GM12801 (cell line): Measurements from ENCODE around the gene TET2.

ENCODE experiments used
- TF ChIP-seq, protein P1 (sequence below): IDR thresholded peaks from one replicate; pipeline ENCODE4 v1.5.1; 2011; ENCODE audit warnings: control low read depth; ENCODE audit not compliant: insufficient read length; ENCODE audit errors: extremely low read depth

TET2 gene

DNA sequence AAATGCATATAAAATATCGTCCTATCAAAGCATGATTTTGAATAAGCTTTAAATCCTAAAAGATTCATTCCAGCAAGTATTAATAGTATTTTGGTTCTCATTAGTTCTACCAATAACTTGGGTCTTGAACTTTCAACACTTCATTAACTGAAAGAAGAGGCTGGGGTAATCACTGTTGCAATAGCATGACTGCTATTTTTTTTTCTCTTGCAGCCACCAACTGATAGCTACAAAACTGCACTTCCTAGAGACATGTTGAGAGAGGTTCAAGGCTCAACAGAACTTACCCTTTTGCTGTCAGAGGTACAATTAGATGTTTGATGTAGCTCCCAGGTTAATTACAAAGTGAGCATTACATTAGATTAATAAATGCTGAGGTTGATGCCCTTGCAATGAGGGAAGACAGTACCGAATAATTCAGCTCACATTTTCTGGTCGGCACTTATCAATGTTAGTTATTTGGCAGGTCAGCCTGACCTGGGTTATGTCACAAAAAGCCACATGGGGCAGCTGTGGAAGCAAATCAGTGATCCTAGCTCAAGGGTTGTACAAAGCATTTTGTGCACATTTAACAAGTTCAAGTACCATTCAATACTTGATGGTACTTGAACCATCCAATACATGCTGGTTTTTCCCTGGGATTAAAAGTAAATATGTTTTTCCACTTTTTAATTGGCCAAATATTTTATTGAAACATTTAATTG is 29.9 kb upstream of the TET2 start:
- TF ChIP-seq, protein P1, sequence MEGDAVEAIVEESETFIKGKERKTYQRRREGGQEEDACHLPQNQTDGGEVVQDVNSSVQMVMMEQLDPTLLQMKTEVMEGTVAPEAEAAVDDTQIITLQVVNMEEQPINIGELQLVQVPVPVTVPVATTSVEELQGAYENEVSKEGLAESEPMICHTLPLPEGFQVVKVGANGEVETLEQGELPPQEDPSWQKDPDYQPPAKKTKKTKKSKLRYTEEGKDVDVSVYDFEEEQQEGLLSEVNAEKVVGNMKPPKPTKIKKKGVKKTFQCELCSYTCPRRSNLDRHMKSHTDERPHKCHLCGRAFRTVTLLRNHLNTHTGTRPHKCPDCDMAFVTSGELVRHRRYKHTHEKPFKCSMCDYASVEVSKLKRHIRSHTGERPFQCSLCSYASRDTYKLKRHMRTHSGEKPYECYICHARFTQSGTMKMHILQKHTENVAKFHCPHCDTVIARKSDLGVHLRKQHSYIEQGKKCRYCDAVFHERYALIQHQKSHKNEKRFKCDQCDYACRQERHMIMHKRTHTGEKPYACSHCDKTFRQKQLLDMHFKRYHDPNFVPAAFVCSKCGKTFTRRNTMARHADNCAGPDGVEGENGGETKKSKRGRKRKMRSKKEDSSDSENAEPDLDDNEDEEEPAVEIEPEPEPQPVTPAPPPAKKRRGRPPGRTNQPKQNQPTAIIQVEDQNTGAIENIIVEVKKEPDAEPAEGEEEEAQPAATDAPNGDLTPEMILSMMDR: no peak

DNA sequence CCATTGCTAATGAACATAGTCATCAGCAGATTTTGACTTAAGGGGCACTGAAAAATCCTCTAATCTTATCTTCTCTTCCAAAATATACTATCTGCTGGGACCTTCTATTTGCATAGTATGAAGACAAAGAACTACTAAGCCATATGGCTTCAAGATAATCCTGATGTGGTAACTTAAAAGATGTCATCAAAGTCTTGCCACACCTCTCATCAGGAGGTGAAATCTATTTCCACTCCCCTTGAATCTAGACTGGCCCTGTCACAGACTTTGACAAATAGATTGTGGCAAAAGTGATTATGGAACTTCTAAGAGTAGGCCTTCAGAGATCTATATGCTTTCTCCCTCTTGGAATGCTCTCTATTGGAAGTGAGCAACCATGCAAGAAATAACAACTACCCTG is 27.3 kb upstream of the TET2 start:
- TF ChIP-seq, protein P1: no peak

DNA sequence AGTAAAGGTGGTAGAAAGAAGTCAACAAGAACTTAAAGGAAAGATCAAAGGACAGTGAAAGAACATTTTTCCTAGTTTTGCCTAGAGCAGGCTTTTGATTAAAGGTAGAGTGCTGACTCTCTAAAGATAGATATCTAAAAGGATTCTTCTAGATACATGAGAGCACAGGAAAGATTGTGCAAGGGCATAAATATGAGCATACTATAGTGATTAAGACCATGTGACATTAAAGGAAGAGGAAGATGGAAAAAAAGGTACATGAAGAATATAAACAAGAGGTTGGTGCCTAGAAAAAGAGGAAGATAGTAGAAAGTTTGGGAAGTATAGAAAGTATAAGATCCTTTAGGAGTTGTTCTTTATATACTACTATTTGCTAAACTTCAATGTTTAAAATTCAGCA is 26.1 kb upstream of the TET2 start:
- TF ChIP-seq, protein P1: no peak

DNA sequence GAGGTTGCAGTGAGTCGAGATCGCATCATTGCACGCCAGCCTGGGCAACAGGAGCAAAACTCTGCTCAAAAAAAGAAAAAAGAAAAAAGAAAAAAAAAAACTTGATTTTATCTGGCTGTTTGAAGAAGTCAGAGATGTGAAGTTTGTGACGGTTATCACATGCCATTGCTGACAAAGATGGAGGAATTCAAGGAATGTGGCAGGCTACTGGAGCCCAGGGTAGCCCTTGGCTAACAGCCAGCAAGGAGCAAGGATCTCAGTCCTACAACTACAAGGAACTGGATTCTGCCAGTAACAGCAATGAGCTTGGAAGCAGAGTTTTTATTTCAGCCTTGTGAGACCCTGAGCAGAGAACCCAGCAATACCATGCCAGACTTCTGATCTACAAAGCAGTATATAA is 24.3 kb upstream of the TET2 start:
- TF ChIP-seq, protein P1: no peak

DNA sequence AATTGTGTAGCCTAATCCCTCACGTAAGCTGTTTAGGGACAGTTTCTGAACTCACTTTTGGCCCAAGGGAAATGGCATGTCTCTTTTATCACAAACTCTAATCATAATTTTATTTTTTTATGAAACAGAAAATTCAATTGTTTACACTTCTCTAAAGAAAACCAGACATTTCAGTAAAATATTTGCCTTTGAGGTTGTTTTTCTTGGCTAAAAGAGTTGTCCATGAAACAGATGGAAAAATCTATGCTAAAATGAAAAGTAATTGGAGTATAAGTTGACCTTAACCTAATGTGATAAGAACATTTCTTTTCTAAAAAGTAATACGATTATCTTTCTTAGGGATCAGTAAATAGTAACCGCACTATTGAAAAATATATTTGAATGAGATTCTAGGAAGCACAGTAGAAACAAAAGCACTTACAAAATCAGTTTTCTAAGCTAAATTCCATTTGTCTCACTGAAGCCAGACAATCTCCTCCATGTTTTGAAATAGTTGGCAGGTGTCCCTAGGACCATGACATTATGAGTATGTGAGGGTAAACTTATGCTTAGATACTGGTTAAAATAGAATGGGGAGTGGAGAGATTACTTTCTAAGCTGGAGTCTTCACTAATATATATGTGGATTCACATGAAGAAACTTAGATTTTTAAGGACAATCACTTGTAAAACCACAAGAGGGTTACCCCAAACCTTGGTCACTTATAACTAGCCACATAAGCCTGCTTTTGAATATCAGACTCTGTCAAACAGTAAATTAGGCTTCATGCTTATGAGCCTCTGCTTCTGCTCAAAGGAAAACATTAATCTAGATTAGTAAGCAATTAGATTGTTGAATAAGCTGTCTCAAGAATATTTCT is 20.1 kb upstream of the TET2 start:
- TF ChIP-seq, protein P1: no peak

DNA sequence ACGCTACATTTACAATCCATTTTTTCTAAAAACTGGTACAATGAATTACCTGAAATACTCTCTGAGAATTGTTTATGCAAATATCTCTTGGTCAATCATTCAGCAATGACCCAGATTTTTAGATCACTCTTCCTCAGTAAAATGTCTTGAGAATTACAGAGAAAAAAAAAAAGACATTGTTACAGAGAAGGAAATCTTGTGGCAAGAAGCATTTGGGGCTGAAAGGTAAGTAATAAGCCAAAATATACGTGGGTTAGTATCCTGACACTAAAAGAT is 19.6 kb upstream of the TET2 start:
- TF ChIP-seq, protein P1: no peak

DNA sequence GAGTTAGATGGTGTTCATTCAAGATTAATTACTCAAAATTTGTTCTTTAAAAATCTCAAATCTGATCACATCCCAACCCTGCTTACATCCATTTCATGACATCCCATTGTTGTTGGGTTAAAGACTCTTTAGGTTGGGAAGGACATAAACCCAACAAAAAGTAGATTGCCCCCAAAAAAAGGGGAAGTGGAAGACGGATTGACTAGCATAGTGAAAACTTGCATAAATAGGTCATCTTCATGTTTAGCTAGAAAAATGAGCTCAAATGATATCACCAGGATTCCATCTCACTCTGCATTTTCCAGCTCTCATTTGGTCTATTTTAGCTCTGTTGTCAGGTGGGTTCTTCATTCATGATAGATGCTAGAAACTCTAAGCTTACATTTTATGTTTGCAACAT is 18.5 kb upstream of the TET2 start:
- TF ChIP-seq, protein P1: no peak
